OCI-LY3 (cell line): Measurements from ENCODE around the gene STX1A.

Experiments used
- H2AFZ ChIP-seq: fragments of 200-600, 300-600 bp; shearing (Covaris generic); 2 replicates; pipeline ENCODE4 v1.6.0; 2014; ENCODE audit warnings: antibody characterized with exemption, low read depth, low read length
- H3K27ac ChIP-seq: fragments of 200-600, 300-600 bp; sonication (generic); 2 replicates; pipeline ENCODE4 v1.5.1; 2014; ENCODE audit warnings: mild to moderate bottlenecking, low read length, moderate library complexity, mixed read lengths
- H3K27me3 ChIP-seq: fragments of 200-600, 300-600 bp; sonication (generic); 2 replicates; pipeline ENCODE4 v1.6.1; 2014; ENCODE audit warnings: low read depth, low read length, mixed read lengths
- H3K36me3 ChIP-seq: fragments of 200-600, 300-600 bp; sonication (generic); replicated peaks from 2 replicates; pipeline ENCODE3; 2014; ENCODE audit warnings: low read depth, low read length, mixed read lengths
- H3K4me1 ChIP-seq: fragments of 300-600, 200-600 bp; sonication (generic); 2 replicates; pipeline ENCODE4 v1.6.1; 2014; ENCODE audit warnings: low read length, mixed read lengths
- H3K4me2 ChIP-seq: fragments of 200-600, 300-600 bp; sonication (generic); 2 replicates; pipeline ENCODE4 v1.6.1; 2014; ENCODE audit warnings: low read length, mixed read lengths
- H3K4me3 ChIP-seq: fragments of 300-600, 200-600 bp; sonication (generic); 2 replicates; pipeline ENCODE4 v1.5.1; 2014; ENCODE audit warnings: antibody characterized with exemption, mild to moderate bottlenecking, low read length, moderate library complexity
- H3K79me2 ChIP-seq: fragments of 300-600, 200-600 bp; shearing (Covaris generic); 2 replicates; pipeline ENCODE4 v1.6.1; 2014; ENCODE audit warnings: mild to moderate bottlenecking, low read length, mixed read lengths
- H3K9ac ChIP-seq: fragments of 300-600, 200-600 bp; shearing (Covaris generic); 2 replicates; pipeline ENCODE4 v1.6.0; 2014; ENCODE audit warnings: mild to moderate bottlenecking, low read length, moderate library complexity
- H3K9me3 ChIP-seq: fragments of 200-600, 300-600 bp; shearing (Covaris generic); 2 replicates; pipeline ENCODE4 v1.6.1; 2014; ENCODE audit warnings: low read length, mixed read lengths; ENCODE audit not compliant: insufficient read depth
- H4K20me1 ChIP-seq: fragments of 200-600, 300-600 bp; sonication (generic); 2 replicates; pipeline ENCODE4 v1.6.1; 2016; ENCODE audit warnings: low read length, mixed read lengths; ENCODE audit not compliant: insufficient read depth
- CTCF ChIP-seq: fragments of 200-600, 300-600 bp; sonication (generic); IDR thresholded peaks from 2 replicates; pipeline ENCODE4 v1.5.1; 2014; ENCODE audit warnings: antibody characterized with exemption, low read length, low read depth
- EZH2phosphoT487 ChIP-seq: fragments of 200-600 bp; shearing (Covaris generic); IDR thresholded peaks from 2 replicates; pipeline ENCODE4 v1.6.1; 2018; ENCODE audit warnings: antibody characterized with exemption, mixed run types, low read depth

STX1A gene

GRCh38 chr7:73762659-73762999 is 43.2 kb upstream of the STX1A start:
- no peak overlapping the region for H3K27ac ChIP-seq
- H3K4me3 ChIP-seq: no peak overlapping the region
- H3K36me3 ChIP-seq: no peaks in the 10 kb centered on the region
- no peak overlapping the region for H3K9ac ChIP-seq
- H3K27me3 ChIP-seq: no peaks in the 10 kb centered on the region
- no peaks in the 10 kb centered on the region for H3K79me2 ChIP-seq
- H4K20me1 ChIP-seq: no peaks in the 10 kb centered on the region
- no peak overlapping the region for H3K4me2 ChIP-seq
- no peaks in the 10 kb centered on the region for H3K4me1 ChIP-seq
- no peak overlapping the region for H2AFZ ChIP-seq
- H3K9me3 ChIP-seq: no peaks in the 10 kb centered on the region
- TF ChIP-seq CTCF: no peak

GRCh38 chr7:73761854-73762658 is 42.6 kb upstream of the STX1A start:
- Histone ChIP-seq H3K9ac (no peak overlapping the region), H3K27ac (no peak overlapping the region), H2AFZ (no peak overlapping the region), H3K9me3 (no peaks in the 10 kb centered on the region), H4K20me1 (no peaks in the 10 kb centered on the region), H3K79me2 (no peaks in the 10 kb centered on the region), H3K27me3 (no peaks in the 10 kb centered on the region), H3K4me2 (no peak overlapping the region), H3K36me3 (no peaks in the 10 kb centered on the region), H3K4me3 (no peak overlapping the region), H3K4me1 (no peaks in the 10 kb centered on the region)
- TF ChIP-seq EZH2phosphoT487: no peak
- no peak for TF ChIP-seq CTCF

GRCh38 chr7:73758581-73759138 is 39.2 kb upstream of the STX1A start:
- H3K4me2 ChIP-seq: no peak overlapping the region
- H3K27ac ChIP-seq: no peak overlapping the region
- H3K9me3 ChIP-seq: no peaks in the 10 kb centered on the region
- no peaks in the 10 kb centered on the region for H3K27me3 ChIP-seq
- no peak overlapping the region for H3K9ac ChIP-seq
- H4K20me1 ChIP-seq: no peaks in the 10 kb centered on the region
- no peak overlapping the region for H2AFZ ChIP-seq
- no peaks in the 10 kb centered on the region for H3K4me1 ChIP-seq
- H3K79me2 ChIP-seq: no peaks in the 10 kb centered on the region
- no peaks in the 10 kb centered on the region for H3K36me3 ChIP-seq
- TF ChIP-seq CTCF: no peak
- no peak for TF ChIP-seq EZH2phosphoT487
- no peak overlapping the region for H3K4me3 ChIP-seq

GRCh38 chr7:73749931-73750776 is 30.7 kb upstream of the STX1A start:
- H3K4me2 ChIP-seq: no peak overlapping the region
- no peak overlapping the region for H3K4me3 ChIP-seq
- H3K9me3 ChIP-seq: no peaks in the 10 kb centered on the region
- H2AFZ ChIP-seq: no peak overlapping the region
- H3K79me2 ChIP-seq: no peaks in the 10 kb centered on the region
- H4K20me1 ChIP-seq: no peaks in the 10 kb centered on the region
- H3K27ac ChIP-seq: no peak overlapping the region
- no peak overlapping the region for H3K9ac ChIP-seq
- H3K27me3 ChIP-seq: no peaks in the 10 kb centered on the region
- TF ChIP-seq CTCF (no peak), EZH2phosphoT487 (no peak)
- no peaks in the 10 kb centered on the region for H3K4me1 ChIP-seq
- no peaks in the 10 kb centered on the region for H3K36me3 ChIP-seq
